ENCODE results near the gene TCF25. TPM values are rescaled to one million over a fixed set of nuclear protein-coding genes. Genes with fewer than 3 reads are reported as not detected.

TCF25 gene
- total and polyA plus RNA-seq, 2 experiments from 2014 or later = 95.4 to 143 TPM

GRCh38 chr16:89893642-89894548 lies 20.5 kb downstream of the TCF25 start:
- no peak overlapping the region for H3K27ac ChIP-seq (ENCODE audit: low read depth)
- no peaks in the 10 kb centered on the region for H3K4me1 ChIP-seq (ENCODE audit: insufficient read depth)
- peaks cover 5% of the 10 kb centered on the region; the same call in 1 of the 2 replicates for H3K36me3 ChIP-seq (ENCODE audit: insufficient read depth)
- H3K4me3 ChIP-seq = no peak overlapping the region
- no peaks in the 10 kb centered on the region for H3K27me3 ChIP-seq (ENCODE audit: insufficient read depth)
- ATAC-seq (no peak), DNase-seq (ENCODE audit: low spot score) (no peak)
- Mint-ChIP-seq H3K27ac (no peak overlapping the region), H3K4me1 (no peaks in the 10 kb centered on the region), H3K36me3 (ENCODE audit: low read depth) (peaks cover 43% of the 10 kb centered on the region), H3K9me3 (no peaks in the 10 kb centered on the region), H3K4me3 (no peak overlapping the region), H3K27me3 (ENCODE audit: insufficient read depth, low read depth, poor library complexity) (peaks cover 8% of the 10 kb centered on the region)
- H4K20me1 ChIP-seq (replicated peaks; ENCODE audit: insufficient read depth) = no peaks in the 10 kb centered on the region; the same call in 1 of the 2 replicates
- H3K4me2 ChIP-seq = no peak overlapping the region
- H2AFZ ChIP-seq = no peak overlapping the region
- no peaks in the 10 kb centered on the region for H3K79me2 ChIP-seq (replicated peaks; ENCODE audit: insufficient read depth)
- H3K9me2 ChIP-seq (ENCODE audit: insufficient read depth) = no peaks in the 10 kb centered on the region
- no peak for TF ChIP-seq ZNF462 (CRISPR knock-in tag; IDR thresholded peaks at IDR 0.05)
- TF ChIP-seq ETS1 (IDR thresholded peaks at IDR 0.05) = no peak
- no peak for TF ChIP-seq STAT1 (IDR thresholded peaks at IDR 0.05; ENCODE audit: unreplicated experiment)
- TF ChIP-seq EZH2 (IDR thresholded peaks at IDR 0.05; ENCODE audit: low read depth, unreplicated experiment) = no peak
- TF ChIP-seq ZNF114 (CRISPR knock-in tag; IDR thresholded peaks at IDR 0.05) = no peak
- TF ChIP-seq, protein P1, sequence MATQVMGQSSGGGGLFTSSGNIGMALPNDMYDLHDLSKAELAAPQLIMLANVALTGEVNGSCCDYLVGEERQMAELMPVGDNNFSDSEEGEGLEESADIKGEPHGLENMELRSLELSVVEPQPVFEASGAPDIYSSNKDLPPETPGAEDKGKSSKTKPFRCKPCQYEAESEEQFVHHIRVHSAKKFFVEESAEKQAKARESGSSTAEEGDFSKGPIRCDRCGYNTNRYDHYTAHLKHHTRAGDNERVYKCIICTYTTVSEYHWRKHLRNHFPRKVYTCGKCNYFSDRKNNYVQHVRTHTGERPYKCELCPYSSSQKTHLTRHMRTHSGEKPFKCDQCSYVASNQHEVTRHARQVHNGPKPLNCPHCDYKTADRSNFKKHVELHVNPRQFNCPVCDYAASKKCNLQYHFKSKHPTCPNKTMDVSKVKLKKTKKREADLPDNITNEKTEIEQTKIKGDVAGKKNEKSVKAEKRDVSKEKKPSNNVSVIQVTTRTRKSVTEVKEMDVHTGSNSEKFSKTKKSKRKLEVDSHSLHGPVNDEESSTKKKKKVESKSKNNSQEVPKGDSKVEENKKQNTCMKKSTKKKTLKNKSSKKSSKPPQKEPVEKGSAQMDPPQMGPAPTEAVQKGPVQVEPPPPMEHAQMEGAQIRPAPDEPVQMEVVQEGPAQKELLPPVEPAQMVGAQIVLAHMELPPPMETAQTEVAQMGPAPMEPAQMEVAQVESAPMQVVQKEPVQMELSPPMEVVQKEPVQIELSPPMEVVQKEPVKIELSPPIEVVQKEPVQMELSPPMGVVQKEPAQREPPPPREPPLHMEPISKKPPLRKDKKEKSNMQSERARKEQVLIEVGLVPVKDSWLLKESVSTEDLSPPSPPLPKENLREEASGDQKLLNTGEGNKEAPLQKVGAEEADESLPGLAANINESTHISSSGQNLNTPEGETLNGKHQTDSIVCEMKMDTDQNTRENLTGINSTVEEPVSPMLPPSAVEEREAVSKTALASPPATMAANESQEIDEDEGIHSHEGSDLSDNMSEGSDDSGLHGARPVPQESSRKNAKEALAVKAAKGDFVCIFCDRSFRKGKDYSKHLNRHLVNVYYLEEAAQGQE (IDR thresholded peaks at IDR 0.05; ENCODE audit: unreplicated experiment) = no peak
- TF ChIP-seq, protein P2, sequence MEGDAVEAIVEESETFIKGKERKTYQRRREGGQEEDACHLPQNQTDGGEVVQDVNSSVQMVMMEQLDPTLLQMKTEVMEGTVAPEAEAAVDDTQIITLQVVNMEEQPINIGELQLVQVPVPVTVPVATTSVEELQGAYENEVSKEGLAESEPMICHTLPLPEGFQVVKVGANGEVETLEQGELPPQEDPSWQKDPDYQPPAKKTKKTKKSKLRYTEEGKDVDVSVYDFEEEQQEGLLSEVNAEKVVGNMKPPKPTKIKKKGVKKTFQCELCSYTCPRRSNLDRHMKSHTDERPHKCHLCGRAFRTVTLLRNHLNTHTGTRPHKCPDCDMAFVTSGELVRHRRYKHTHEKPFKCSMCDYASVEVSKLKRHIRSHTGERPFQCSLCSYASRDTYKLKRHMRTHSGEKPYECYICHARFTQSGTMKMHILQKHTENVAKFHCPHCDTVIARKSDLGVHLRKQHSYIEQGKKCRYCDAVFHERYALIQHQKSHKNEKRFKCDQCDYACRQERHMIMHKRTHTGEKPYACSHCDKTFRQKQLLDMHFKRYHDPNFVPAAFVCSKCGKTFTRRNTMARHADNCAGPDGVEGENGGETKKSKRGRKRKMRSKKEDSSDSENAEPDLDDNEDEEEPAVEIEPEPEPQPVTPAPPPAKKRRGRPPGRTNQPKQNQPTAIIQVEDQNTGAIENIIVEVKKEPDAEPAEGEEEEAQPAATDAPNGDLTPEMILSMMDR (conservative IDR thresholded peaks at IDR 0.05; ENCODE audit: low read depth in 2 of 2) = no peak
- no peak for TF ChIP-seq CREB1 (CRISPR knock-in tag; IDR thresholded peaks at IDR 0.05; ENCODE audit: low read depth)
- no peak for TF ChIP-seq EZH2phosphoT487 (IDR thresholded peaks at IDR 0.05; ENCODE audit: unreplicated experiment)
- TF ChIP-seq NANOG (IDR thresholded peaks at IDR 0.05; ENCODE audit: borderline replicate concordance) = no peak
- no peak for TF ChIP-seq POLR2AphosphoS5 (IDR thresholded peaks at IDR 0.05; ENCODE audit: low read depth)
- no peak for TF ChIP-seq ZNF331 (CRISPR knock-in tag; IDR thresholded peaks at IDR 0.05; ENCODE audit: low read depth)
- TF ChIP-seq JUNB (IDR thresholded peaks at IDR 0.05; ENCODE audit: unreplicated experiment) = no peak
- H3F3A ChIP-seq (replicated peaks; ENCODE audit: low read depth) = 0 out of 2 replicates have a peak, but pooled peaks cover 4% of the 10 kb centered on the region

Measured in GM23338 (cell line).